ENCODE results near the gene FAIM2.

DNA sequence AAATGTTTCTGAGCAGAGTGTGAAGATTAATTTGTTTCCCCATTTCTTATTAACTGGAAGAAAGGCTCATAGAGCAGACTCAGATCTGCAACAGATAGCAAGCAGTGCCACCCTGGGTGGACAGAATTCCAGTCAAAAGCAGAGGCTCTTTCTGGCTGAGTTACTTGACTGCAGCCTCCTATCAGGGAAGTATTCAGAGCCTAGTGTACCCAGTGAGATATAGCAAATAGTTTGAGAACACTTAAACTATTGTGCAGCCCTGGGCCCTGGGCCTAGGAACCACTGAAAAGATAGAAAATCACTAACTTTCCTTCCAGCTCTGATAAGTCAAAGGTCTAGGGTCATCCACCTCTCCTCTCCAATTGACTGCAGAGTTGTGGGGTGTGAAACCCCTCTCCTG is 35.6 kb upstream of the FAIM2 start:
- TF ChIP-seq, protein P1, sequence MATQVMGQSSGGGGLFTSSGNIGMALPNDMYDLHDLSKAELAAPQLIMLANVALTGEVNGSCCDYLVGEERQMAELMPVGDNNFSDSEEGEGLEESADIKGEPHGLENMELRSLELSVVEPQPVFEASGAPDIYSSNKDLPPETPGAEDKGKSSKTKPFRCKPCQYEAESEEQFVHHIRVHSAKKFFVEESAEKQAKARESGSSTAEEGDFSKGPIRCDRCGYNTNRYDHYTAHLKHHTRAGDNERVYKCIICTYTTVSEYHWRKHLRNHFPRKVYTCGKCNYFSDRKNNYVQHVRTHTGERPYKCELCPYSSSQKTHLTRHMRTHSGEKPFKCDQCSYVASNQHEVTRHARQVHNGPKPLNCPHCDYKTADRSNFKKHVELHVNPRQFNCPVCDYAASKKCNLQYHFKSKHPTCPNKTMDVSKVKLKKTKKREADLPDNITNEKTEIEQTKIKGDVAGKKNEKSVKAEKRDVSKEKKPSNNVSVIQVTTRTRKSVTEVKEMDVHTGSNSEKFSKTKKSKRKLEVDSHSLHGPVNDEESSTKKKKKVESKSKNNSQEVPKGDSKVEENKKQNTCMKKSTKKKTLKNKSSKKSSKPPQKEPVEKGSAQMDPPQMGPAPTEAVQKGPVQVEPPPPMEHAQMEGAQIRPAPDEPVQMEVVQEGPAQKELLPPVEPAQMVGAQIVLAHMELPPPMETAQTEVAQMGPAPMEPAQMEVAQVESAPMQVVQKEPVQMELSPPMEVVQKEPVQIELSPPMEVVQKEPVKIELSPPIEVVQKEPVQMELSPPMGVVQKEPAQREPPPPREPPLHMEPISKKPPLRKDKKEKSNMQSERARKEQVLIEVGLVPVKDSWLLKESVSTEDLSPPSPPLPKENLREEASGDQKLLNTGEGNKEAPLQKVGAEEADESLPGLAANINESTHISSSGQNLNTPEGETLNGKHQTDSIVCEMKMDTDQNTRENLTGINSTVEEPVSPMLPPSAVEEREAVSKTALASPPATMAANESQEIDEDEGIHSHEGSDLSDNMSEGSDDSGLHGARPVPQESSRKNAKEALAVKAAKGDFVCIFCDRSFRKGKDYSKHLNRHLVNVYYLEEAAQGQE (IDR thresholded peaks at IDR 0.05; ENCODE audit: insufficient replicate concordance, low read depth), result no peak
- TF ChIP-seq, protein P2, sequence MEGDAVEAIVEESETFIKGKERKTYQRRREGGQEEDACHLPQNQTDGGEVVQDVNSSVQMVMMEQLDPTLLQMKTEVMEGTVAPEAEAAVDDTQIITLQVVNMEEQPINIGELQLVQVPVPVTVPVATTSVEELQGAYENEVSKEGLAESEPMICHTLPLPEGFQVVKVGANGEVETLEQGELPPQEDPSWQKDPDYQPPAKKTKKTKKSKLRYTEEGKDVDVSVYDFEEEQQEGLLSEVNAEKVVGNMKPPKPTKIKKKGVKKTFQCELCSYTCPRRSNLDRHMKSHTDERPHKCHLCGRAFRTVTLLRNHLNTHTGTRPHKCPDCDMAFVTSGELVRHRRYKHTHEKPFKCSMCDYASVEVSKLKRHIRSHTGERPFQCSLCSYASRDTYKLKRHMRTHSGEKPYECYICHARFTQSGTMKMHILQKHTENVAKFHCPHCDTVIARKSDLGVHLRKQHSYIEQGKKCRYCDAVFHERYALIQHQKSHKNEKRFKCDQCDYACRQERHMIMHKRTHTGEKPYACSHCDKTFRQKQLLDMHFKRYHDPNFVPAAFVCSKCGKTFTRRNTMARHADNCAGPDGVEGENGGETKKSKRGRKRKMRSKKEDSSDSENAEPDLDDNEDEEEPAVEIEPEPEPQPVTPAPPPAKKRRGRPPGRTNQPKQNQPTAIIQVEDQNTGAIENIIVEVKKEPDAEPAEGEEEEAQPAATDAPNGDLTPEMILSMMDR (IDR thresholded peaks at IDR 0.05; ENCODE audit: insufficient read depth, low read length), result no peak
